ENCODE data around the gene UNC93B1.
"Not testable (repeated sequence)": the region's sequence is repeated elsewhere in the genome, so short reads cannot be mapped to it uniquely, and the experiment has no call there.

The UNC93B1 gene

DNA sequence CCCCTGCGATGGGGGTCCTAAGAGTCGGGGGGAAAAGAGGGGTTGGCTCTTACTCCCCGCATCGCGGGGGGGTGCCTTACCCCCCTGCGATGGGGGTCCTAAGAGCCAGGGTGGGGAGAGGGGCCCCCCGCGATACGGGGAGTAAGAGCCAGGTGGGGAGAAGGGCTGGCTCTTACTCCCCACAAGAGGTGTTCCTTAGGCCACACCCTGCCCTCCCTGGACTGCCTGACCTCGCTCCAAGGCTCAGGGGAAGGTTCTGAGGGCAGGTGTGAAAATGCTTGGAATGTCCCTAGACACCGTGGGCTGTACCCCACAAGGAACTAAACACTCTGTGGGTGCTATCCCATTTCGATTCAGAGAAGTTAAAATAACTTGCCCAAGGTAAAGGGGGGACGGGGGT, 7.8 kb downstream of the UNC93B1 start:
- Mint-ChIP-seq H3K27ac (no peak overlapping the region), H3K36me3 (peaks cover 47% of the 10 kb centered on the region), H3K27me3 (no peaks in the 10 kb centered on the region), H3K4me3 (no peak overlapping the region), H3K9me3 (no peaks in the 10 kb centered on the region), H3K4me1 (peaks cover 59% of the 10 kb centered on the region)
- no peak for ATAC-seq

DNA sequence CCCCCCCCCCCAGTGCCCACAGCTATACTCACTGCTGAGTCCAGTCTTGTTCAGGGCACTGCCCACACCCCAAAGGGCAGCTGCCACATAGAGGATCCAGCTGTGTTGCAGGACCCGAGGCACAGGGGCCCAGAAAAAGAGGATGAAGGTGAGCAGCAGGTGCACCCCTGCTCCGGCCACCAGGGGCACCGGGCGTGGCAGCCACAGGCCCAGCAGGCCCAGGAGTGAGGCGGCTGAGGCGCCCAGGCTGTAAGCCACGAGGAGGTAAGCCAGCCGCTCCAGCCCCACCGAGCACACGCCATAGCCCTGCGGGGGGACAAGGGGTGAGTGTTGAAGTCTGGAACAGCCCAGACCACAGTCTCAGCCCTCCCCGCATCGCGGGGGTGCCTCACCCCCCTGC, 8.3 kb downstream of the UNC93B1 start:
- not testable (repeated sequence) for H3K9me3 Mint-ChIP-seq, H3K27ac Mint-ChIP-seq, ATAC-seq, H3K4me3 Mint-ChIP-seq, H3K27me3 Mint-ChIP-seq
- peaks cover 62% of the 10 kb centered on the region for H3K4me1 Mint-ChIP-seq
- H3K36me3 Mint-ChIP-seq, result peaks cover 51% of the 10 kb centered on the region

- Mint-ChIP-seq H3K4me1 (peaks cover 62% of the 10 kb centered on the region), H3K36me3 (peaks cover 51% of the 10 kb centered on the region)
- not testable (repeated sequence) for H3K27ac Mint-ChIP-seq, H3K27me3 Mint-ChIP-seq, H3K9me3 Mint-ChIP-seq, ATAC-seq, H3K4me3 Mint-ChIP-seq
These were observed 8.8 kb downstream of the UNC93B1 start for GRCh38 chr11:67995129-67995528.

DNA sequence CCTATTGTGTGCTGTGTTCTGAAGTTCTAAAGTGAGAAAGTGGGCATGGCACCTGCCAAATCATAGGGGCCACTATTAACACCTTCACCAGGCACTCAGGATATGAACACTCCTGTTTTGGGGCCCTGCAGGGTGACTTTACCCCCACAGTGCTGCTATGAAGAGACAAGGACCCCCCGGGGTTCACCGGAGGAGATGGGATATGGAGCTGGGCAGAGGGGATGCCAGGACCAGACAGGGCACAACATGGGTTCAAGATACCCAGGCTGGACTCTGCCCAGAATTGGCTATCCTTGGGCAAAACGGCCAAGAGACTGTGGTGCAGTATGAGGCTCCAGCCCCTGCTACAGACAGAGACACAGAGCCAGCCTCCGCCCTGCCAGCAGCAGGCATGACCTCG, 9.5 kb downstream of the UNC93B1 start:
- ATAC-seq, H3K4me3 Mint-ChIP-seq, H3K9me3 Mint-ChIP-seq, H3K27me3 Mint-ChIP-seq: not testable (repeated sequence)
- peak overlapping the region; percentile 70 for H3K27ac Mint-ChIP-seq
- H3K4me1 Mint-ChIP-seq, result peaks cover 54% of the 10 kb centered on the region
- peaks cover 51% of the 10 kb centered on the region for H3K36me3 Mint-ChIP-seq

GRCh38 chr11:67993821-67994220, 10.1 kb downstream of the UNC93B1 start:
- Mint-ChIP-seq H3K4me1 (peaks cover 49% of the 10 kb centered on the region), H3K36me3 (peaks cover 49% of the 10 kb centered on the region), H3K27ac (peak overlapping the region; percentile 70)
- H3K9me3 Mint-ChIP-seq, ATAC-seq, H3K27me3 Mint-ChIP-seq, H3K4me3 Mint-ChIP-seq: not testable (repeated sequence)

DNA sequence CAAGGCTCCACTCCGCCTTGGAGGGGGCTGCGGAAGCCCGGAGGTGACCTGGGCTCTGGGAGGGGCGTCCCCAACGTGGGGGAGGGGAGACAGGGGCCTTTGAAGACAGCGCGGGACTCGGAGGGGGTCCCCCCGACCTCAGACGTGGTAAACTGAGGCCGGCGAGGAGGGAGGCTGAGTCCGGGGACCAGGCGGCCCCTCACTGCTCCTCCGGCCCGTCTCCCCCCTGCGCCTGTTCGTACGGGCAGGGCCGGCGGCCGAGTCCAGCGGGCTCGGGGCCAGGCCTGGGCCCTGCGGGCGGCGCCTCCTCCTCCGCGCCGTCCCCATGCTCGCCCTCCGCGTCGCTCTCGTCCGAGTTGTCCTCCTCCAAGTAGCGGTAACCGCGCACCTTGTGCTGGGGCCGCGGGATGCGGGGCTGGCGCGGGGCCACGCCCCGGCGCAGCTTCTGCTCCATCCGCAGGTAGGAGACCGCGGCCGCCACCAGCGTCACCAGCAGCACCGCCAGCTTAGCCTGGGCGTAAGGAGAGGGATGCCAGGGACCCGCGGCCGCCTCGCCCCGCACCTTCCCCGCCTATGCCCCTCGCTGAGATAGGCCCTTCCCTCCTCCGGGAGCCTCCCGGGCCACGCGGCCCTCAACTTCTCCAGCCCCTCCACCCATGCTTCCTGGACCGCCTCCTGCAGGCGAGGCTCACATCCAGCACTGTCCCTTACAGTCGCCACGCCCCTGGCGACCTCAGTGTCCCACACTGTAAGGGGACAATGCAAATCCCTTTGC, 12.4 kb downstream of the UNC93B1 start:
- Mint-ChIP-seq H3K4me1 (peaks cover 26% of the 10 kb centered on the region), H3K4me3 (peak overlapping the region; percentile 35), H3K27ac (peak overlapping the region; percentile 37), H3K36me3 (peaks cover 28% of the 10 kb centered on the region)
- H3K27me3 Mint-ChIP-seq, ATAC-seq, H3K9me3 Mint-ChIP-seq: not testable (repeated sequence)

DNA sequence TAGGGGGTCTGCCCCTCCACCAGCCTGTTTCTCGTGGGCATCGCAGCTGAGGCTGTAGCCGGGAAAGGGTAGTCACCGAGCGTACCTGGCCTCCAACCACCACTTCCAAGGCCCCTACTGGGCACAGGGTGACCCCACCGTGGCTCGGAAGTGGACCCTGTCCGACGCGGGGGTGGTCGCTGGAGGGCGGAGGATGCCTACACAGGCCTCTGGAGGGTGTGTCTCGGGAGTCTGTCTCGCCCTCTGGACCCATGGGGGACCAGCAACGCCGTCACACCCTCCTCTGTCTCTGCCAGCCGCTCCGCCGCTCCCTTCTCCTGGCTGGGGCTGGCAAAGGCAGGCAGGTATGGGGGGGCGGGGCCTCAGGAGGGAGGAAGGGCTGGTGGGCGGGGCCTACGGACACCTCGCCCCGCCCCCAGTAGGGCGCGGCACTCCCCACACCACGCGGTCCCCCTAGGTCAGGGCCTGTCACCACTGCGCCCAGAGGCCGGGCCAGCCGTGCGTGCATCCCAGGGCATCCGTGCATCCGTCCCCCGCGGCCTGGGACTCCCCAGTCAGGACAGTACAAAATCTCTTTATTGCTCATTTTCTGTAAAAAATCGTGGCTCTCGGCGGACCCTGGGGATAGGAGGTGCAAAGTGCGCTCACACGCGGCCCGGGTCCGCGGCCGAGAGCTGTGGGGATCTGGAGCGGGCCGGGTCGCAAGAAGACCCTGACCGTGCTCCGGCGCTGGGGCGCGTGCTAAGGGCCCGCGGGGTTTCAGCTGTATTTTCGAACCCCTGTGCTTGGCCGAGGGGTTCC, 13.2 kb downstream of the UNC93B1 start:
- H3K4me3 Mint-ChIP-seq, H3K9me3 Mint-ChIP-seq, H3K27me3 Mint-ChIP-seq: not testable (repeated sequence)
- peak overlapping the region; percentile 37 for H3K27ac Mint-ChIP-seq
- peak; percentile 67 for ATAC-seq
- peaks cover 23% of the 10 kb centered on the region for H3K36me3 Mint-ChIP-seq
- peaks cover 21% of the 10 kb centered on the region for H3K4me1 Mint-ChIP-seq

DNA sequence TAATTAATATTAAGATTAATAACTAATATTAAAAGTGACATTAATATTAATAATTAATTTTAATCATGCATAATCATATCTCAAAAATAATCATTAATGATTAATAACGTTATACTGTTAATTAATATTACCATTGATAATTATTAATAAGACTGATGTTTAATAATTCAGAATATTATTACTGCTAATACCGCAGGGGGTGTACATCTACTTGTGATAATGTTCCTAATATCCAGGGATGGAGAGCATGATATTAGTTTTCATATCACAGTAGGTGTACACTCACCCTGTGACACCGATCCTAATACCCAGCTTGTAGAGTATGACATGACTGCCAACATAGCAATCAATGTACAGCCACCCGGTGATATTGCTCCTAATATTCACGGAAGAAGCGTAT, 18.6 kb downstream of the UNC93B1 start:
- H3K27me3 Mint-ChIP-seq, ATAC-seq, H3K4me1 Mint-ChIP-seq, H3K4me3 Mint-ChIP-seq, H3K36me3 Mint-ChIP-seq, H3K9me3 Mint-ChIP-seq, H3K27ac Mint-ChIP-seq: not testable (repeated sequence)

DNA sequence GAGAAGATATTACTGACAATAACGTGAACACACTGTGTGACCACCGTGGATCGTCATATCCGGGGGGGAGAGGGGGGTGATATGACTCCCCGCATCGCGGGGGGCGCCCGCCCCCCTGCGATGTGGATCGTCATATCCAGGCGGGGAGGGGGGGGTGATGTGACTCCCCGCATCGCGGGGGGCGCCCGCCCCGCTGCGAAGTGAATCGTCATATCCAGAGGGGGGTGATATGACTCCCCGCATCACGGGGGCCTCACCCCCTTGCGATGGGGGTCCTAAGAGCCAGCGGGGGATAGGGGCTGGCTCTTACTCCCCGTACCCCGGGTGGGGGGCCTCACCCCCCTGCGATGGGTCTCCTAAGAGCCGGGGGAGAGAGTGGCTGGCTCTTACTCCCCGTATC, 19.9 kb downstream of the UNC93B1 start:
- H3K27me3 Mint-ChIP-seq, result peaks cover 7% of the 10 kb centered on the region
- H3K4me3 Mint-ChIP-seq, result no peak overlapping the region
- H3K4me1 Mint-ChIP-seq, result no peaks in the 10 kb centered on the region
- ATAC-seq, result no peak
- H3K36me3 Mint-ChIP-seq, result no peaks in the 10 kb centered on the region
- no peaks in the 10 kb centered on the region for H3K9me3 Mint-ChIP-seq
- no peak overlapping the region for H3K27ac Mint-ChIP-seq

DNA sequence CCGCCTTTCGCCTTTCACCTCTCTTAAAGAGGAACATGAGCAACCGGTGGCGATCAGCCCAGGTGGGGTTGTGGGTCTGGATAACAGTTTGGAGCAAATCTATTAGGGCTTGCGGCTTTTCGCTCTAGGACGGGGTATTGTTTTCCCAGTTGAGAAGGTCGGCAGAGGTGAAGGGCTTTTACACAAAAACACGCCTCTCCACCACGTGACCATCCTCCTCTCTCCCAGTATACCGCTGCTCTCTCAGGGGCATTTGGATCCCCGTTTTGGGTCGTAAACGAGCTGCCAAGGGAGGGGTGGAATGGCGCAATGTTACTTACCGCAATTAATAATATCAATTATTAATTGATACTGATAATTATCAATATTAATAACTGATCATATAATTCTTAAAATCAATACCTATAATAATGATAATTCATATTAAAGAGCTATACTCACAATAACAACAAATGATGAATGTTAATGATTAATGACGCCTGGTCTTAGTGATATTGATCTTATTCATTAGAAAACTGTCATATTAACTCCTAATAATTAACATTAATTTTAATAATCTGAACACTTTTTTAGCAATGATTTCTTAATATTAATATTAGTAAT, 21.5 kb downstream of the UNC93B1 start:
- not testable (repeated sequence) for H3K27ac Mint-ChIP-seq, H3K9me3 Mint-ChIP-seq, H3K36me3 Mint-ChIP-seq, H3K4me3 Mint-ChIP-seq, H3K4me1 Mint-ChIP-seq, ATAC-seq
- peaks cover 13% of the 10 kb centered on the region for H3K27me3 Mint-ChIP-seq

- H3K36me3 Mint-ChIP-seq, H3K4me1 Mint-ChIP-seq, H3K27ac Mint-ChIP-seq, H3K4me3 Mint-ChIP-seq, ATAC-seq, H3K9me3 Mint-ChIP-seq: not testable (repeated sequence)
- peaks cover 16% of the 10 kb centered on the region for H3K27me3 Mint-ChIP-seq
These were observed 22.7 kb downstream of the UNC93B1 start for GRCh38 chr11:67981226-67981625.

GRCh38 chr11:67978766-67979418, 25.0 kb downstream of the UNC93B1 start:
- H3K36me3 Mint-ChIP-seq, H3K4me1 Mint-ChIP-seq, H3K4me3 Mint-ChIP-seq, H3K27ac Mint-ChIP-seq, ATAC-seq, H3K9me3 Mint-ChIP-seq: not testable (repeated sequence)
- H3K27me3 Mint-ChIP-seq, result peaks cover 15% of the 10 kb centered on the region

GRCh38 chr11:67974746-67975145, 29.2 kb downstream of the UNC93B1 start:
- not testable (repeated sequence) for H3K9me3 Mint-ChIP-seq, H3K4me1 Mint-ChIP-seq, ATAC-seq, H3K27me3 Mint-ChIP-seq, H3K36me3 Mint-ChIP-seq, H3K4me3 Mint-ChIP-seq, H3K27ac Mint-ChIP-seq

DNA sequence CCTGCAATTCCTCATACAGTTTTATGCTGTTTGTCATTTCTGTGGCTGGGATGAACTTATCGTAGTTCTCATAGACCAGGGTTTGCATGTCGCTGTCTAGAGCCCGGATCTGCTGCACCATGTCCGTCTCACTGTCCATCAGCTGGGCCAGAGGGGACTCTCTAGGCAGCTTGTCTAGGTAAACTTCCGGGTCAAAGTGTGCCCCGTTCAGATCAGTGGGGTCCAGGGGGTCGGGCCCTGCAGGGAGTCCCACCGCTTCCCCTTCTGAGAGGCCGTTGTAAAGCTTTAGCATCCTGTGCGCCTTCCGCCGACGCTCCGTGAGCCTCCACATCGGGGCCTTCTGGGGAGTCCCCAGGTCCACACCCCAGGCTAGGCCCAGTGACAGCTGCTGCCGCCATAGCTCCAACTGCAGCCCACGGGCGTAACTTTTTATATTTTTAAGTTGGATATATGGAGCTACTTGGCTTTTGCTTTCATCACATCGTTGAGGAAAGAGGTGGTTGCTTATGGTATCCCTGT, 38.0 kb downstream of the UNC93B1 start:
- H3K27me3 Mint-ChIP-seq, H3K27ac Mint-ChIP-seq, ATAC-seq: not testable (repeated sequence)

DNA sequence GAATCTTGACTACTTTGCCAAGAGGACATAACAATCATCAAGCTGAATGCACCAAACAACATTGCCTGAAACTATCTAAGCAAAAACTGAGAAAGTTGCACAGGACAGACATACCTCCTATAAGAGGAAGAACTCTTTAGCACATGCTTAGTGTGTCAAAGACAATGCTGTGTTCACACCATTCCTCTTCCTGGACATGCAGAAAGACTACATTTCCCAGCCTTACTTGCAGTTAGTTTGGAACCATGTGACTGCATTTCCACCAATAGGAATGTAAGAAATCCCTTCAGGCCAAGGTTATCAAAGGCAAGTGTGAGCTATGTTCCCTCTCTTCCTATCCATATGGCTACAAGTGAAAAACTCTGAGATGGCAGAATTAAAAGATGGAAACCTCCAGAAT, 39.2 kb downstream of the UNC93B1 start:
- ATAC-seq, H3K9me3 Mint-ChIP-seq: not testable (repeated sequence)
- peaks cover 19% of the 10 kb centered on the region for H3K27me3 Mint-ChIP-seq

More for the DNA sequence above, 38.0 kb downstream of the UNC93B1 start:
- not testable (repeated sequence) for H3K4me3 Mint-ChIP-seq, H3K36me3 Mint-ChIP-seq, H3K4me1 Mint-ChIP-seq, H3K9me3 Mint-ChIP-seq

More for the DNA sequence above, 39.2 kb downstream of the UNC93B1 start:
- H3K27ac Mint-ChIP-seq, H3K4me3 Mint-ChIP-seq, H3K36me3 Mint-ChIP-seq, H3K4me1 Mint-ChIP-seq: not testable (repeated sequence)
